ENCODE data around the gene PEMT.

PEMT gene

DNA sequence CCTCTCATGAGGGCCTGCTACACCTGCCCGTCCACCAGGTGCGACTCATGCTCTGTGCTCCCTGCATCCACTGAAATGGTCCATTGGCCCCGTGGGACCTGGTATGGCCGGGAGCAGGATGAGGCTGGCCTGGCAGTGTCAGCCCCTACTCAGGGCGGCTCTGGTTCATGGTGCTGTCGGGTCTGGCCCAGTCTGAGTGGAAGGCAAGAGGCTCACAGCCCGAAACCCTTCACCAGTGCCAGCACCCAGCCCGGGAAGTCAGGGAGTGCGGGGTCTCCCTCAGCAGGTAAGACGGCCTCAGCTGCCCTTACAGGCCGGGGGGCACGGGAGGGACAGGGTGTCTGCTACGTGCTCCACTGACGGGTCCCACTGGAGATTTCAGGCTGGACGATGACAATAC lies 54.8 kb downstream of the PEMT start:
- DNase-seq: no peak

DNA sequence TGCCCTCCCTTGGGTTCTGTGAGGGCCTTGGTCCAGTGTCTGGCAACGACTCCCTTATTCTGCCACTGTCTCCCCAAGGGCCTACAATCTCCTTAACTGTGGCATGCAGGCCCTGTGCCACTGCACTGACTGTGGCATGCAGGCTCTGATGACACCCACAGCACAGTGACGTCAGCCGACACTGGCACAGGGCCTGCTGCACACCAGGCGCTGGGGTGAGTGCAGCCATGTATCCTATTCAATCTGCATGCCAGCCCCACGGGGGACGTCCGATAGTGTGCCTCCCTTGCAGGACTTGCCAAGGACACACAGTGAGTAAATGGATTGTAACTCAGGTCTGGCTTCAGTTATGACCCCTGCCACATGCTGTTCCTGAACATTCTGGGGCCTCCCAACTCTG lies 55.6 kb downstream of the PEMT start:
- no peak for DNase-seq

DNA sequence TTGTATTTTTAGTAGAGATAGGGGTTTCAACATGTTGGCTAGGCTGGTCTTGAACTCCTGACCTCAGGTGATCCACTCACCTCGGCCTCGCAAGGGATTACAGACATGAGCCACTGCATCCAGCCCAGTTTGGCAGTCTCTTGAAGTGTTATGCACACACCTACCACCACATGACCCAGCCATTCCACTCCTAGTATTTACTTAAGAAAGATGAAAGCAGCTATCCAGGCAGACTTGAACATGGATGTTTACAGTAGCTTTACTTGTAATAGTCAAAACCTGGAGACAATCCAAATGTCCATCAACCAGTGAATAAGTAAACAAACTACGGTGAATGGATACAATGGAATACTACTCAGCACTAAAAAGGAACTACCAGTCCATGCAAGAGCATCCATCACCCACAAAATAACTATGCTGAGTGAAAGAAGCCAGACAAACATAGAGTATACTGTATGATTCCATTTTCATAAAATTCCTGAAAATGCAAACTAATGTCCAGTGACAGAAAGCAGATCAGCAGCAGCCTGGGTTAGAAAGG lies 57.5 kb downstream of the PEMT start:
- DNase-seq: no peak

DNA sequence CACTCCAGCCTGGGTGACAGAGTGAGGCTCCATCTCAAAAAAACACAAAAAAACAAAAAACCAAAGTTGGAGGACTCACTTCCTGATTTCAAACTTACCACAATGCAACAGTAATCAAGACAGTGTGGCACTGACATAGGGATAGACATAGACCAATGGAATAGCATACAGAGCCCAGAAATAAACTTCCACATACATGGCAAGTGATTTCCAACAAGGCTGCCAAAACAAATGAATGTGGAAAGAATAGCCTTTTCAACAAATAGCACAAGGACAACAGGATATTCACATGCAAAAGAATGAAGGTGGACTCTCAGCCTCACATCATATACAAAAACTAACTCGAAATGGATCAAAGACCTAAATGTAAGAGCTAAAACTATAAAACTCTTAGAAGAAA lies 58.5 kb downstream of the PEMT start:
- no peak for DNase-seq

DNA sequence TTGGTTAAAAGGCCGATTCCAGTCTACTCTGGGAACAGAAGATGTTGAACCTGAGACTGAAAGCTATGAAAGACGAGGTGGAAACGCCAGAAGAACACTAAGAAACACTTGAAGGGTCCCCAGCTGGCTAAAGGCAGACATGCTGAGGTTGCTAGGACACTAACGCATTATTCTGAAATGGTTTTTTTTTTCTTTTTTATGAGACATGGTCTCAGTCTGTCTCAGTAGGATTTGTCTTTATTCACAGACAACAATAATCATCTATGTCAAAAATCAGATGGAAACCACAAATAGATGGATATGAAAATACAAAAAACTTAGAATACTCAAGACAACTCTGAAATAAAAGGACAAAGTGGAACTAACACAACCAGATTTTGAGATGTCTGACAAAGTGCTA lies 60.4 kb downstream of the PEMT start:
- DNase-seq: no peak

DNA sequence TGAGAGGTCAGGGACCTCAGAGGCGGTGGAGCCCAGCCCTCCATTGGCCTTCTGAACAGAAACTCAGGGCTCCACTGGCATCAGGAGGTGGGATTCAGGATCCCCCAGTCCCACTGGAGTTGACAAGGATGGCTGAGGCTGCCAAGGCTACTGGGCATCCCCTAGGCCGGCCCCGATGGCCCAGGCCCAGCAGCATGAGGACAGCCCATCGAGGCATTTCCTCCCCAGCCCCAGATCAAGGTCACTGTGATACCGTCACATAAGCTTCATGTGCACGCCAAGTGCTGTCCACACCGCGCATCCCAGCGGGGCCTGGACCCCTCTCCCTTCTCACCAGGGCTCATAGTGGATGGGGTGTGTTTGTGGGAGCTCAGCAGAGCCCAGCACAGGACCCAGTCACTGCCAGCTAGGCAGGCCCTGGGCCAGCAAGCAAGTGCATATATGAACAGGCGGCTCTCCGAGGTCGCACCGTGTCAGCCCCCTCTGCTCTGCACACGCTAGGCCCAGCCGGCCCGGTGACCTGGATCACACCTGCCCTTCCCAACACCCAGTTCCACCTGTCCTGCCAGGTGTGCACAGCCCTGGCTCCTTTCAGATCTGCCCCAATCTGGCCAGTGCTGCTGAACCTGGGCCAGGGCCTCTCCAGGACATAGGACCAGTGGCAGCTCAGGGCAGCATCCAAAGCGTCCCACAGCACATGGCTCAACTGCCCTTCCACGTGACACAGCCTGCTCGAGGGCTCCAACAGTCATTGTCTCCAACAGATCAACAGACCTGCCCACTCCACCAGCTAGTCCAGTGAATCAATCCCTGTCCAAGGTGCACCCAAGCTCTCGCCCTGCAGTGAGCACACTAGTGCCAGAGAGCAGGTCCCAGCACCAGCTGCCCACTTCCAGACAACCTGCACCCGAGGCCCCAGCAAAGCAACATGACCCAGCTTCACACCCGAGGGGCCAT lies 62.5 kb downstream of the PEMT start:
- DNase-seq: no peak

DNA sequence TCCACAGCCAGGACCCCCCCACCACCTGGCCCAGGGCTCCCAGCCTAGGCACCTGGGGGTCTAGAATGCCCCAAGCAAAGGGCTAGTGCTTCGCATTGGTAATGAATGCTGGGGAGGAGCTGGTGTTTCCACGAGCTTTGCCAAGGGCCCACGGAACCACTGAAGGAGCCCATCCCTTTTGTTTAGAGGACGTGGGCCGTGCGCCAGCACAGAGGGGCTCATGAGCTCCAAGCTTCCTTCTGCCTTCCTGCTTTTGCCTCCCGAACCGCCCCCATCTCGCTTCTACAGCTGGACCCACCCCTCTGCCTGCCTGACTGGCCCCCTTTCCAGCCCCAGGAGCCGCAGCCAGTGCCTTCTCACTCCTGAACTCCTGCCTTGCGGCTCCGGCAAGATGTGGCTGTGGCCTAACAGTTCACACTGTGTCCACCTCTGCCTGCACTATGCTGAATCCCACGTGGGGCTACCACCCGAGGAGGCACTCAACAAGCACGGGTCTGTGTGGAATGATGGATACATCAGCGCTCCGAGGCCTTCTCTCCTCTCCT lies 63.5 kb downstream of the PEMT start:
- no peak for DNase-seq

DNA sequence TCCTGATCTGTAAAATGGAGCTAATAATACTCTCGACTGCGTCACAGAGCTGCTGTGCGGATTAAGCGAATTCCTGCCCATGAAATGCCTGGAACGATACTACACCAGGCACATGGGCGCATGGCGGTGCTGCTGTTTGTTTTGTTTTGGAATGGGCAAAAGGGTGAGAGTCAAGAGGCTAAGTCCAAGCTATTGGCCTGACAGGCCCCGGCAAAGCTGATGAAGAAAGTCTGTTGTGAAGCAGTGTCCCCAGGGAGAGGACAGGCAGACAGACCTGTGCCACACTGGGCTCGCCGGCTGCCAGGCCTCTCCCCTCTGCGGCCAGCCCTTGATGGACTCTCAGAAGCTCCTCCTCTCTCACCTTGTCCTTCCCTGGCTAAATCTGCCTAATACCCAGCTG lies 64.0 kb downstream of the PEMT start:
- DNase-seq: no peak

DNA sequence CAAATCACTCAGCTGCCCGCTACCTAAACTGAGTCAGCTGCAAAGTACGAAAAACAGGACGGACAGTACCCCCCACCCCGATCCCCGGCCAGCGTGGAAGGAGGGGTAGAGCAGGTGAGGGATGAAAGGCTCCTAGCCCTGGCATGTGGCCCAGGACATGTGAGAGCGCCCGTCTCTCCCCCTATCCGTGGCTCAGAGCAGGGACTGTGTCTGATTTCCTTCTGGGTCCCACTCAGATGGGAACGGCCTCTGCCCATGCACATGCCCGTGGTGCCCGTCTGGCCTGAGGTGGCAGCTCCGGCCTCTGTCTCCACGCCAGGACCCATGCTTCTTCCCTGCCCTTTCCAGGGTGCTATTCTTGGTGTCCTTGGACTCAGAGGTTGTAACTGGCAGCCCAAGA lies 65.1 kb downstream of the PEMT start:
- no peak for DNase-seq

DNA sequence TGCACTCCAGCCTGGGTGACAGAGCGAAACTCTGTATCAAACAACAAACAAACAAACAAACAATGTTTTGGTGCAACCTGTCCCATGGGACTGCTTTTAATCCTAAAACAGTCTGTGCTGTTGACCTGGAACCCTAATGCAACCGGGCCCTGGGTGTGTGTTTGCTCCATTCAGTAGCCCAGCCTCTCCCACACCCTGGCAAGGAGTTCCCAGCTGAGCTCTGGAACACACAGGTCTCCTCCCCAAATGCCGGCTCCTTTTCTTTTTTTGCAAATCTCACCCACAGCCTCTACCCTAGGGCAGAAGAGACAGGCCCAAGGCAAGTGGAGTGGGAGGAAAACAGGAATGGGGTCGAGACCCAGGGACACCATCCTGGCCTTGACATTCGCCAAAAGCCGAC lies 65.6 kb downstream of the PEMT start:
- DNase-seq: no peak

DNA sequence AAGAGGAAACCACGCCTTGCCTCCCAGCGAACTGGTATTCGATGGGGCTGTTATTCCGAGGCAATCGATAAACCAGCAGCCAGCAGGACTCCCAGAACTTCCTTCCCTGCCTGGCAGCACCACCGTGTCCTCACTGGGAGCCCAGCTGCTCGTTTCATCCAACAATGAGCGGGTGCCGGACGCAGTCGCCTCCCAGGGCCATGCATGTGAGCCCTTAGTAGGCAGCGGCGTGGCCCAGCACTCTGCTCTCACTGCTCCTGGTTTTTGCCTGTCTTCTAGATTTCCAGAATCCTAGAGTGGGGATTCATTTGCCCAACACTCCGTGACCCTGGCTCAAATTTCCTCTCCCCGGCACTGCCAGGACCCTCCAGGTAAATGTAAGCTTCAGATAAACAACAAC lies 66.2 kb downstream of the PEMT start:
- DNase-seq: no peak

DNA sequence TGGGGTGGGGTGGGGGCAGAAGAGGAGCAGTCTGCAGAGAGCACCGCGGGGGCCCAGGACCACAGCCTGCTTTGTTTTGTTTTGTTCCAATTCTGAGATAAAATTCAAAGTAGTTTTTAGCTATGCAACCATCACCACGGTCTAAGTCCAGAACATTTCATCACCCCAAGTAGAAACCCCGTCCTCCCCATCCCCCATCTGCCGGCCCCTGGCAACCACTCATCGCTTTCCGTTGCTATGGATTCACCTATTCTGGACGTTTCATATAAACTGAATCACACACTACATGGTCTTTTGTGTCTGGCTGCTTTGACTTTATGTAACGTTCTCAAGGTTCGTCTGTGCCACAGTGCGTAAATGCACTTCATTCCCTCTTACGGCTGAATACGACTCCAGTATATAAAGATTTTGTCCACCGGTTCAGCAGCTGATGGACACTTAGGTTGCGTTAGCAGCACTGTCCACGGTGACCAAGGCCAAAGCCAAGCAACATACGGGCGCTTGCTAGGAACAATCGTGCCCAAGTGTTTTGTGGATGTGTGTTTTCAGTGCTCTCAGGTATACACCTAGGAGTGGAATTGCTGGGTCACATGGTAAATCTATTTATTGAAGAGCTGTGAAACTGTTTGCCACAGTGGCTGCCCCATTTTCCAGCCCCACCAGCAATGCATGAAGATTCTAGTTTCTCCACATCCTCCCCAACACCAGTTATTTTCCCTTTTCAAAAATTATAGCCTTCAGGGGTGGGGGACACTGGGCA lies 67.6 kb downstream of the PEMT start:
- DNase-seq: no peak

DNA sequence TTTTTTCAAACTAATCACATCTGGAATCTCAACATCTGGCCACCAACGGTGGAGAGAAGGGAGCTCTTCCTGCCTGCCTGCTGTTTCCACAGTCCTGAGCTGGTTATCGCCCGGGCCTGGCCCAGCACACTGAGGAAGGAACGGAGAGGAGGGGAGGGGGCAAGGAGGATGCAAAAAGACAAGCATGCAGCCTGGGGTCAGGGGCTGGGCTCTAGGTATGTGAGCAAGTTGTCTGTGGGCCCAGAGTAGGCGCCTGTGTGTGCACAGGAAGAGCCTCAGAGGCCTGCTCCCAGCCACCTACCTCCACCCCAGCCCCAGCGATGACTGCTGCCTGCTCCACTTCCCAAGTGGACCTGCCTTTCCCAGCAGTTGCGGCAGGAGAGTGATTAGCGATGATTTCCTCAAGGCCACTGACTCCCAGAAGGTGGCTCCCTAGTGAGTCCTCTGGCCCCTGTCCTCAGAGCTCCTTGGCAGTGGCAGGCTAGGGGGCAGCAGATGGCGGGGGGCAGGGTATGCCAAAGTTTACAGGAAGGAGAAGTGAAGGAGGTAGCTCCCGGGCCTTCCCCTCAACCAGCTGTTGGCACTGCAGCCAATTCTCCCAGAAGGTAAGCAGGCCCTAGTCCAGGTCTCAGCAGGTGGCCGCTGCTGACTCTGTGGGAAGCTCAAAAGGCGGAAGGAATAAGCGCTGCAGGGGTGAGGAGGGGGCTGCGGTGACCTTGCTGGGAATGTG lies 68.3 kb downstream of the PEMT start:
- DNase-seq: no peak

DNA sequence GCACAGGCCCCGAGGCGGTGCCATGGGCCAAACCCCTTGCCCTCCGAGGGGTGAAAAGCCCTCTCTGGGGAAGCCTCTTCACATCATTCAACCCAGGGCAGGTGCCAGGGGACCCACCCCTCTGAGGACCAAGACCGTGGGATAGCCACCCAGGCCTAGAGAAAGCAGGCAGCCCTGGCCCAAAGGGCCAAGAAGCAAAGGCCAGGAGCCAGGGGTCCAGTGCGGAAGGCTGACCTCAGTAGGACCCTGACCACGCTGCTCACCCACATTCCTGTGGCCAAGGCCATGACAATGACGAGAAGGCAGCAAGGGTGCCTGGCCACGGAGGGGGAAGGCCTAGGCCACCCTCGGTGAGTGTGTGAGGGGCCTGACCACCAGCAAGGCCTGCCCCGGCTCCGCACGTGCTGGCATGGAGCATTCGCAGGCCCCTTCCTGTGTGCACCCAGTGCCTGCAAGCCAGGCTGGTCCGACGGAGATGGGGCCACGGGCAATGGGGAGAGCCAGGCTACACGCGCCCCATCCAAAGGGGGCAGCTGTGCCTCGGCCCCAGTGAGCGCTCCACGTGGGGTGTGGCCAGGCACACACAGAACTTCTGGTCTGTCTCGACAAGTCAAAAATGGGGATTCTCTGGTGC lies 70.8 kb downstream of the PEMT start:
- no peak for DNase-seq

DNA sequence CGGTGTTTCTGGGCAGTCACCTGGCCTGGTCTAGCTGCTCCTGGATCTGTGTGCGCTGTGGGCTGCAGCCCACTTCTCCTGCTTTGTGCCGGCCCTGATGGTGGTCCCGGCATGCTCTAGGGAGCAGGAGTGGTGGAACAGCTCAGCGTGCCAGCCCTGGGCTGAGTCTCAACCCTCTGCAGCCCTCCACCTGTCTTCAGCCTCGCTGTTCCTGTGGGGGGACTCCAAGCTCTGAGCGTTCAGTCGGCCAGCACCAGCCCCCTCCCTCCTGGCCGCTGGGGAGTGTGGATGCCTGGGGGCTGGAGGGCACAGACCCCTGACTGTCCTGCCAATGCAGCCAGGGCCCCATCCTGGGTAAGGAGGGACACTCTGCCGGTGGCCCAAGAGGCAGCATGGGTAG lies 71.6 kb downstream of the PEMT start:
- no peak for DNase-seq

DNA sequence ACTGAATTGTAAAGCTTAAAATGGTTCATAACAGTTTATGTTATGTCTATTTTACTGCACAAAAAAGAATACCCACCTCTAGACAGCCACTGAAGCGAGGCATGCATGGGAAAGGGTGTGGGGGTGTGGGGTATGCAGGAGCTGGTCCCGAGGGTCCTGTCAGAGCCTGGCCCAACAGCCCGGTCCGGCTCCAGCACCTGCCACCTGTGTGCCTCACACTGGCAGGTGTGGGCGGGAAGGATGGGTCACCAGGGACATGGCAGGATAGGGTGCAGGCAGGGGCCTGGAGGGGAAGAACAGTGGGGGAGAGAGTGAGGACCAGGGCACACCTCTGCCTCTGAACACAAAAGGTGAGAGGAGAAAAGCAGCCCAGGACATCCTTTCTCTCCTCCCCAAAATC lies 72.6 kb downstream of the PEMT start:
- no peak for DNase-seq

DNA sequence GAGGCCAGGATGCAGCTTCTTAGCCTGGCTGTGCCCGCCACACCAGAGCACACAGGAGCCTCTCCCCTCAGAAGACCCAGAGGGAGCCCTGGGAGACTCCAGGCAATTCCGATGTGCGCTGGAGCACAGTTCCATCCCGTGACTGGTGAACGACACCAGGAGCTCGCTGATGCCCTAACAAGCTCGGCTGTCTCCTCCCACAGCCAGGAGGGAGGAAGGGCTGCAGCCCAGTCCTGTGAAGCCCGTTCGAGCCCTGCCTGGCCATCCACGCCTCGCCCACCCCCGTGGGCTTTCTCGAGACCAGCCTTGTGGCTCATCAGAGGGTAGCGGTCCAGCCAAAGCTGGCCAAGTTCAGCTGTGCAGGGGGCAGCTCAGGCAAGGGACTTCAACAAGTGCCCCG lies 73.5 kb downstream of the PEMT start:
- DNase-seq: no peak

DNA sequence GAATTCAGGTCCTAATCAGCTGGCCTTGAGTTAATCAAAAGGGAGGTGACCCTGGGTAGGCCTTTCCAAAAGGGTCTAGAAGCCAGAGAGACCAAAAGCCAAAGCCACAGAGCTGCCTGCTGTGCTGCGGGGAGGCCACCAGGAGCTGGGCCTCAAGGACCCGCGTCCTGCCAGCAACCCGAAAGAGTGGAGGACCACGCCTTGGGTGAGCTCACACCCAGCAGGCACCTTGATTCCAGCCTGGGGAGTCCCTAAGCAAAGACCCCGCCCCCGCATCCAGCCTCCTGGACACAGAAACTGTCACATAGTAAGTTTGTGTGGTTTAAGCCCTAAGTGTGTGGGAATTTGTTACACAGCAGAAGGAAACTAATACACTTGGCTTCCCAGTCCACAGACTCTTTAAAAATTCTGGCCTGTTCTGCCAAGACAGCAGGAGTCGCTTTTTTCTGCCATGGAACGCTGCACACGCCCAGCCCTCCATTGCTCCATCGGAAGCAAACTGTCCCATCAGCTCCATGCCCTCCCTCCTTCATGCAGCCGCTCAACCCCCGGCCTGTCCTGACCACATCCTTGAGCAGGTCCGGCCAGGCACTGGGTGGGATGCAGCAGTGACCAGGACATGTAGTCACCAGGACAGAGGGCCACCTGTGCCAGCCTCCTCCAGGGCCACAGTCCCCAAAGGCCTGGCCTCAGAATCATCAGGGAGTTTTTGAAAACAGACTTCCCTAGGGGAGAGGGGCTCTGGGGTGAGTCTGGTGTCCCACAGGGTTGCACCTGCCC lies 74.4 kb downstream of the PEMT start:
- DNase-seq: no peak

DNA sequence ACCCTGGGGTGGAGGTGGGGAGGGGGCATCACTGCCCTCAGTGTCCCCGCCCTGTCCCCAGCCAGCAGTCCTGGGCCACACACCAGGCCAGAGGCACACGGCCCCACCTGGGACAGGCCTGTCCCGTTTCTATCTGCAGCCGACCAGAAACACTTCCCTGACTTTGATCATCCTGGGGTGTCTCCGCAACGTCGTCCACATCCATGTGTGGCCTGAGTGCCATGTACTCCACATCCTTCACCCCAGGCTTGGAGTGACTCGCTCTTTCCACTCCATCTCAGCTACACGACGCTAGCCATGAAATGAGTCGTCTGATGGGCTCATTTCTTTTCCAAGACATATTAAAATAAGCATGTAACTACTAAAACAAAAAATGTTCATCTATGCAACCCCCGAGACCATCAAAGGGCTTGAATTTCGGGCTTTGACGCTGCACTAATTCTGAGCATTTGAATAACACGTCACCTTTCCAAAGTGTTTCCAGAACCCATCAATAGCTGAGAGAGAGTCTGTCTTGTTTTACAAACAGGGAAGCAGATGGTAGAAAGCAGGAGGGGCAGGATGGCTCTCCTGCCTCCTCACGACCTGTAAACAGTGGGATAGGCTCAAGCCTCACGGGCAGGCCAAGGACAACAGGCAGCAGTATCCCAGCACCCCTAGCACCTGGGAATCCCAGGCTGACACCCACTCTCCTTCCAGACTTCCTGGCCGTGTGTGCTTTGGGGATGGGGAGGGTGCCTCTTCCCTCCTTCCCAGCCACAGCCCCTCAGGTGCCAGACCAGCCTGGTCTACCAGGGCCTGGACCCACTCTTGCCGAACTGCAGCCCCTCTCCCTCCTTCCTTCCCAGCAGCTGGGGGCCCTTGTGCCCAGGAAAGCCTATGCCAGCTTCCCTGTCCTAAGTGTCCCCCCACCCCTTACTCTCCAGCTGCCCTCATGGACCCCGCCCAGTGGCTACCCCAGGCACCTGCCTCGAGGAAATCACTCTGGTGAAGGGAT lies 75.3 kb downstream of the PEMT start:
- DNase-seq: no peak
